GM12864 (cell line): ENCODE results near the gene ZNF791.
"Not testable (repeated sequence)": the region's sequence is repeated elsewhere in the genome, so short reads cannot be mapped to it uniquely, and the experiment has no call there.

Source experiments
- DNase-seq: peaks from one replicate; pipeline ENCODE4 v3.0.0-alpha.2; 2011; ENCODE audit warnings: low read depth
- H3K4me3 ChIP-seq: 2 replicates; pipeline ENCODE4 v1.5.1; 2011; ENCODE audit warnings: mild to moderate bottlenecking, low read depth, low read length, control low read depth
- TF ChIP-seq, protein P1 (sequence below): IDR thresholded peaks from 2 replicates; pipeline ENCODE4 v1.5.1; 2011; ENCODE audit warnings: low read depth, mild to moderate bottlenecking, moderate library complexity, low read length, control low read depth, inconsistent platforms; ENCODE audit errors: missing control alignments

The ZNF791 gene

GRCh38 chr19:12636631-12637030 lies 25.9 kb downstream of the ZNF791 start:
- TF ChIP-seq, protein P1, sequence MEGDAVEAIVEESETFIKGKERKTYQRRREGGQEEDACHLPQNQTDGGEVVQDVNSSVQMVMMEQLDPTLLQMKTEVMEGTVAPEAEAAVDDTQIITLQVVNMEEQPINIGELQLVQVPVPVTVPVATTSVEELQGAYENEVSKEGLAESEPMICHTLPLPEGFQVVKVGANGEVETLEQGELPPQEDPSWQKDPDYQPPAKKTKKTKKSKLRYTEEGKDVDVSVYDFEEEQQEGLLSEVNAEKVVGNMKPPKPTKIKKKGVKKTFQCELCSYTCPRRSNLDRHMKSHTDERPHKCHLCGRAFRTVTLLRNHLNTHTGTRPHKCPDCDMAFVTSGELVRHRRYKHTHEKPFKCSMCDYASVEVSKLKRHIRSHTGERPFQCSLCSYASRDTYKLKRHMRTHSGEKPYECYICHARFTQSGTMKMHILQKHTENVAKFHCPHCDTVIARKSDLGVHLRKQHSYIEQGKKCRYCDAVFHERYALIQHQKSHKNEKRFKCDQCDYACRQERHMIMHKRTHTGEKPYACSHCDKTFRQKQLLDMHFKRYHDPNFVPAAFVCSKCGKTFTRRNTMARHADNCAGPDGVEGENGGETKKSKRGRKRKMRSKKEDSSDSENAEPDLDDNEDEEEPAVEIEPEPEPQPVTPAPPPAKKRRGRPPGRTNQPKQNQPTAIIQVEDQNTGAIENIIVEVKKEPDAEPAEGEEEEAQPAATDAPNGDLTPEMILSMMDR = no peak
- DNase-seq = no peak
- no peak overlapping the region for H3K4me3 ChIP-seq

GRCh38 chr19:12638611-12639182 lies 28.0 kb downstream of the ZNF791 start:
- no peak overlapping the region for H3K4me3 ChIP-seq
- TF ChIP-seq, protein P1 = no peak
- DNase-seq = no peak

- TF ChIP-seq, protein P1 = peak; percentile 83
- peak; percentile 57 for DNase-seq
- no peak overlapping the region for H3K4me3 ChIP-seq
Measured at GRCh38 chr19:12639901-12640613, 29.3 kb downstream of the ZNF791 start.

DNA sequence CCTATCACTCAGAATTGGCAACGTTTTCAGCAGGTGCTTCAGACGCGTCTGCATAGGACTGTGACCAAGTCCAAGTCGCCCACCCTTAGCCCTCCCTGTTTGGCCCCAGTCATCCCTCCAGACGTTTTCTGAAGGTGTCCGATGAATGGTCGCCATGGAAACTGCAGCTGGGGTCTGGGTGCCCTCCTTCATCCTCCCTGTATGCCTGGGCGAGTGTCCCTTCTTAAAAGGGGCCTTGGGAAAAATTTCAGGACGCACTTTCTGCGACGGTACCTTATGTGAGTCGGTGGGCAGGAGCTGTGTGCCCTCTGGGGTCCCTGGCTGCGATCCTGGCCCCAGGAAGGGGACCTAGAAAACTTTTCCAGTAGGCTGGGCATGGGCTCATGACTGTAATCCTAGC lies 30.7 kb downstream of the ZNF791 start:
- H3K4me3 ChIP-seq = no peak overlapping the region
- DNase-seq = no peak
- TF ChIP-seq, protein P1 = no peak

GRCh38 chr19:12642506-12642905 lies 31.8 kb downstream of the ZNF791 start:
- H3K4me3 ChIP-seq = no peak overlapping the region
- TF ChIP-seq, protein P1 = no peak
- no peak for DNase-seq

DNA sequence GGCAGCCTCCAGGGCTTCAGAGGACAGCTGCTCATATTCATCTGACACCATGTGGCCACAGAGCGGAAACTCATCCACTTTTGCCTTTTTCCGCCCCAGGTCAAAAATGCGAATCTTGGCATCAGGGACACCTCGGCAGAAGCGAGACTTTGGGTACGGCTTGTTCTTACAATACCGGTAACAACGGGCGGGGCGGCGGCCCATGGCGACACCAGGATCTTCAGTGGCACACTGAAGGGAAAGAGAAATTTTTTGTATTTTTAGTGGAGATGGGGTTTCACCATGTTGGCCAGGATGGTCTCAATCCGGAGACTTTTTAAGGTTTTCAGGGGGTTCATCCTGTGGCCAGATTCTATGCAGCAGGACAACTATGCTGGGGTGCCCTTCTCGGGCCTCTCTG lies 33.0 kb downstream of the ZNF791 start:
- not testable (repeated sequence) for H3K4me3 ChIP-seq, DNase-seq

DNA sequence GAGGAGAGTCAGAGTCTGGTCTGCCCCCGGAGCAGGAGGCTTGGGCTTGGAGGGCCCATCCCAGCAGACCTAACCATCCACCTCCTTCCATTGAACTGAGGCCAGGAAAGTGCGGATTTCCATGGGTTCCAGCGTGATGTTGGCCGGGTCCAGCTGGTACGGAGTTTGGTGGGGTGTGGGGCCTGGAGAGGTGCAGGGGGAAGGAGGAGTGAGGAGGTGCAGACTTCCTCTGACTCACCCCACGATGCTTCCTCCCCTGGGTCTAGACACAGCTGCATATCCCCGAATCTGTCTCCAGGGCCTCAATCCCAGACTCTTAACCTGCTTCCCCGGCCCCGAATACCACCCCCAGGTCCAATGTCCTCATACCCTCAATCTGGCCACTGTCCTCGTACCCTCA lies 35.8 kb downstream of the ZNF791 start:
- H3K4me3 ChIP-seq = no peak overlapping the region
- TF ChIP-seq, protein P1 = no peak
- no peak for DNase-seq
